ENCODE data around the gene MYBL2.

GRCh38 chr20:43748274-43748673 is 81.4 kb downstream of the MYBL2 start:
- TF ChIP-seq POLR2A (IDR thresholded peaks at IDR 0.05) (no peak), CTCF (IDR thresholded peaks at IDR 0.05) (no peak), EP300 (IDR thresholded peaks at IDR 0.05) (no peak), POLR2AphosphoS5 (IDR thresholded peaks at IDR 0.05) (no peak)

Measured in sigmoid colon (tissue), 4 donors.